Endometrium (tissue), 2 donors: ENCODE results near the gene RIOK3.
A peak's percentile ranks its signal among the peaks of the same experiment; 100 is the strongest.
"Not testable (repeated sequence)": the region's sequence is repeated elsewhere in the genome, so short reads cannot be mapped to it uniquely, and the experiment has no call there.

ENCODE experiments used
- FAIRE-seq: peaks from 2 replicates; lab custom pipeline; 2012; peaks lifted over from hg19 to GRCh38; lab: Jason Lieb, UNC
- donor health status: control.
- donor health status: control.

The RIOK3 gene

DNA sequence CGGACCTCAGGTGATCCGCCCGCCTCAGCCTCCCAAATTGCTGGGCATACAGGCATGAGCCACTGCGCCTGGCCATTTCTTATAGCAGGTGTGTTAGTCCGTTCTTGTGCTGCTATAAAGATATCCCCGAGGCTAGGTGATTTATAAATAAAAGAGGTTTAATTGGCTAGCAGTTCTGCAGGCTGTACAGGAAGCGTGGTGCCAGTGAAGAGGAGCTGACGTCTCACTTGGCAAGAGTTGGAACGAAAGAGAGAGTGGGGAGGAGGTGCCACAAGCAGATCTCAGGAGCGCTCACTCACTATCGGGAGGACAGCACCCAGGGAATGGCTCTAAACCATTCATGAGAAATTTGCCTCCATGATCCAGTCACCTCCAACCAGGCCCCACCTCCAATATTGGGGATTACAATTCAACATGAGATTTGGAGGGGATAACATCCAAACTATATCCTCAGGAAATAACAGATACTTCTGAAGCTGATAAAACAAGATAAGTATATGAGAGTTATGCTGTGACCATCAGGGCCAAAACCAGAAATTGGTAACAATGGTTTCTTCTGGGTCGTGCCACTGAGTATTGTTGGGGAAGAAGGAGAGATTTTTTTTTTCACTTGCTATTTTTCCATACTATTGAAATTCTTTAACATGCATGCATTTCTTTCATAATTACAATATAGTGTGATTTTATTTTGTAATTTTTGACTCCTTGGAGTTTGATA, 42.8 kb downstream of the RIOK3 start:
- FAIRE-seq: no peak

DNA sequence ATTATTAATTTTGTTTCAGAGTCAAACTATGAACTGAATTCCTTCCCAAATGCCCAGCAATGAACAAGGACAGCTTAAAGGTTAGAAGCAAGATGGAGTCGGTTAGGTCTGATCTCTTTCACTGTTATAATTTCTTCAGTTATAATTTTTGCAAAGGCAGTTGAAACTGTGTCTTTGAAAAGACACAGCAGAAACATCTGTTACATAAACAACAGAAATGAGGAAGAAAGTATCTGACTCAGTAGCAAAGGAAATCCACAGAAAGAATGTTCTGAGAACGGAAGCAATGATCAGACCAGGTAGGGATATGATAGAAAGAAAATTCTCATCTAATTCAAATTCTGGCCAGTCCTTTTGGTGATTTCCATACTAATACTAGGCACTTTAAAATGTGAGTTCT, 45.0 kb downstream of the RIOK3 start:
- no peak for FAIRE-seq

DNA sequence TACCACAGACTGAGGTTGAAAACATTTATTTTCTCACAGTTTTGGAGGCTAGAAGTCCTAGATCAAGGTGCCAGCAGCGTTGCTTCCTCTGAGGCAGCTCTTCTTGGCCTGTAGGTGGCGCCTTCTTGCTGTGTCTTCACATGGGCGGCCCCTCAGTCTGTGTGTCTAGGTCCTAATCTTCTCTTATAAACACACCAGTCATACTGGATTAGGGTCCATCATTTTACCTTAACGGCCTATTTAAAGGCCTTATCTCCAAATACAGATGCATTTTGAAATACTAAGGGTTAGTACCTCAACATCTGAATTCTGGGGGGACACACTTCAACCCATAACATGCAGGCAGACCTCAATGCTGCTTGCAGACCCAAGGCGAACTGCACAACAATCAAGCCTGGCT, 45.8 kb downstream of the RIOK3 start:
- FAIRE-seq: no peak

DNA sequence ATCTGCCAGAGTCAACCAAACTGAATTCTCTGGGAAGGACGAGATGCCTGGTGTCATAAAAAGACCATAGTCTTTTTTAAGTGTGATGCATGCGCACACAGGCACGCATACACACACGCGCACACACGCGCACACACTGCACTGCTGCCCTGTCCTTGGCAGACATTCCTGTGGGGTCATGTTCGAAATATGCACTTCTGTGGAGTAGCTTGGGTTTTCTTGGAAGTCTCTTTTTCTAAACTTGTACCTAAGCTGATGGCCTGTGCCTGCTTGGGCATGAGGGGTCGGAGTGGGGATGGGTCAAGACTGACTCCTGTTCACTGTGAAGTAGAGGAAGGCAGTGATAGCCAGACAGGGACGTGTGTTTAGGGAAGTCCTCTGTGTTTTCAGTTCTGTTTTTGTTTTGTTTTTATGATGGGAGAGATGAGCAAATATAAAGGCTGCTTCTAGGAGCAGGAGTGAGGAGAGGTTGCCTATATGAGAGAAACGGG, 46.2 kb downstream of the RIOK3 start:
- no peak for FAIRE-seq

DNA sequence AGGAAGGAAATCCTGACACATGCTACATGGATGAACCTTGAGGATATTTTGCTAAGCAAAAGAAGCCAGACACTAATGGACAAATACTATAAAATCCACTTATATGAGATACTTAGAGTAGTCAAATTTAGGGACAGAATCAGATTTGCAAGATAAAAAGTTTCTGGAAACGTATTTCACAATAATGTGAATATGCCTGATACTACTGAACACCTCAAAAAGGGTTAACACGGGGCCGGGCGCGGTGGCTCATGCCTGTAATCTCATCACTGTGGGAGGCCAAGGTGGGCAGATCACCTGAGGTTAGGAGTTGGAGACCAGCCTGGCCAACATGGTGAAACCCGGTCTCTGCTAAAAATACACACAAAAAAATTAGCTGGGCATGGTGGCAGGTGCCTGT, 48.5 kb downstream of the RIOK3 start:
- FAIRE-seq: no peak

DNA sequence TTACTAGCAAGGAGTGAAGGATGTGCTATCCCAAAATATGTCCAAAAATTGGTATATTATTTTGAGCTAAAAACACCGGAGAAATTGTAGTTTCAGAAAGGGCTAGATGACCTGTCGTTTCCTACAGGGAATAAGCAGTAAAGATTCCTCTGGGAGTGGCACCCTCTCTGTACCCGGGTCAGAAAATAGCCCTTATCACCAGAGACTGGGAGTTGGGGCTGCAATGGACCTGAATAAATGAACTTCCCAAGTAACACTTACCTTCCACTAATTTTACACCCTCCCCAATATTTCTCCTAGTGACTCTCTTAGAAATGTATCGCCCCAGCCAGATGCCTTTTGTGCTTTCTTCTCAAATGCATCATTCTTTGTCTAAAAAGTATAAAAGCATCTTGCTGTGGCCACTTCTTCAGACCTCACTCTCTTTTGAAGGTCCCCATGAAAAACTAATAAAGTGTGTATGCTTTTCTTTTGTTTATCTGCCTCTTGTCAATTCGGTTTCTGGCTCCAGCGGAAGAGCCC, 49.5 kb downstream of the RIOK3 start:
- FAIRE-seq: no peak

DNA sequence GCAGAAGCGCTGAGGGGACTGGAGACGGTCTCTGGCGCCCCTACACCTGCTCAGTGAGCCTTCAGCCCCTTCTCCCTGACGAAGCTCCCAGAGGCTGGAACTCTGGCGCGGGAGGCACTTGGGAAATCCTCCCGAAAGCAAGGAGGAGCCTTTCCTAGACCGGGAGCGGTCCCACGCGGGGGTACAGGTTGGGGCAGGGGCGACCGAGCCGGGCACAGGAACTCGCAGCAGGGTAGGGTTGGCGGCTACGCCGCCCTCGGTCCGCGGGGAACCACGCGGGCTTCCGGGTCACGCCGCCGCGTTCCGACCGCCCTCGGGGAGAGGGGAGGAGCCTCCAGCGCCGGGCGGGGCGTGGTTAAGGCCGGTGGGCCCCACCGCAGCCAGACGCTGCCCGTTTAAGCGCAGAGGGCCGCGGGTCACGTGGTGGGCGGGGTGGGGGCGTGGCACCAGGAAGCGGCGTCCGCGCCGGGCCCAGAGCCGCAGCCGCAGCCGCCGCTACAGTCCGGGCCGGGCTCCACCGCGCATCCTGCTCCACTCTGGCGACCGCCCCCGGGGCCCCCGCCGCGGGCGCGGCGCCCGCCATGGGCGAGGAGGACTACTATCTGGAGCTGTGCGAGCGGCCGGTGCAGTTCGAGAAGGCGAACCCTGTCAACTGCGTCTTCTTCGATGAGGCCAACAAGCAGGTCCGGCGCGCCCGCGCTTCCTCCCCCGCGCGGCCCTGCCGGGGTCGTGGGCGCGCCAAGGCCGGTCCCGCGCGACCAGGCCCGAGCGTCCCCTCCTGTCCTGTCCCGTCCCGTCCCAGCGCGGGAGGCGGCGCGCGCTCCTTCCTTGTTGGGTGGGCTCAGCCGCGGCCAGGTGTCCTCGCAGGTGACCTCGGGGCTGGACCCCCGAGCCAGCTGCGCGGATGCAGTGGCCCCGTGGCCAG, 50.2 kb downstream of the RIOK3 start, which contains the start of gene RMC1:
Gene RMC1 (plus strand): TSS at position 474 of the 925 bp plus-strand sequence. CDS start 108 bp downstream, at position 582.
- no peak for FAIRE-seq

DNA sequence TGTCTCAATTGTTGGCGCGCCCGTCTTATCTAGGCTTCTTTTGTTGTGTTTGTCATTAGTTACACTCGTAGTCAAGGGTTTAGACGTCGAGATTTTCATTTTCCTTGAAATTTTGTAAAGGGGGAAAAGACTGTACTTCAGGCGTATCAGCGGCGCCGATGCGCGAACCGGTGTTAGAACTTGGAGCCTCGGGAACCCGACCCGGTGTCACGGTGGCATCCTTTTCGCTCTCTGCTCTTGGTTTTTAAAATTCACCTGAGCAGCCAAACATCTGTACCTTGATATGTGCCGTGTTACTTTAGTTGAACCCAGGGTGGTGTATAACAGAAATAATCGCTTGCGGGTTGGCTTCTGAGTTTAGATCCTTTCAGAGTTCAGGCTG, 50.9 kb downstream of the RIOK3 start:
- no peak for FAIRE-seq

DNA sequence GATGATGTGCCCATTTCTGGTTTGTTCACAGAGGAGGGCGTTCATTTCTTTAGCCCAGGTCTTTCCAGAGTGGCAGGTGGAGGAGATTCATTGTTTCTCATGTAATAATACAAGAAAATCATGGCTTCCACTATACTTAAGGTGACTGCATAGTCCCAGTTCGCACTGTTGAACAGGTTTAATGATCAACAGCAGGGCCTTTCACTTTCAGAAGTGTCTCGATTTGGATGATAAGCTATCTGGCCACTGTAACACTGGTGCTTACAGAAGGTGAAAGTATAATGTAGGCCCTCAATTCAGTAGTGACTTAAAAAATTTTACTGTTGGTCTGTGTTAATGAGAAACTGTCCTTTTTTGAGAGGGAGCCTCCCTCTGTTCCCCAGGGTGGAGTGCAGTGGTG, 51.6 kb downstream of the RIOK3 start:
- FAIRE-seq: no peak

DNA sequence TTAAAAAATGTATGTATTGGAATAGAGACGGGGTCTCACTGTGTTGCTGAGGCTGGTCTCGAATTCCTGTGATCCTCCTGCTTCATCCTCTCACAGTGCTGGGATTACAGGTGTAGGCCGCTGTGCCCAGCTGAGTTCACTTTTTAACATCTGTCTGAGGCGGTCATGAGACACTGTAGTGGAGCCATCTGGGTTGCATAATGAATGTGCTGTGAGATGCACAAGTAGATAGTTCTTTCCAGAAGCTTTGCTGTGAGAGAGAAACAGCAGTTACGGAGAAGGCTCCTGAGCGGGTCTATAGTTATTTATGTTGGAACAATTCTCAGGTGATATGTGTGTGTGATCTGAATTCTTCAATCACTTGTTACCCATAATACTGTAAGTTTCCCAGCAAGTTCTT, 53.3 kb downstream of the RIOK3 start:
- FAIRE-seq: no peak

DNA sequence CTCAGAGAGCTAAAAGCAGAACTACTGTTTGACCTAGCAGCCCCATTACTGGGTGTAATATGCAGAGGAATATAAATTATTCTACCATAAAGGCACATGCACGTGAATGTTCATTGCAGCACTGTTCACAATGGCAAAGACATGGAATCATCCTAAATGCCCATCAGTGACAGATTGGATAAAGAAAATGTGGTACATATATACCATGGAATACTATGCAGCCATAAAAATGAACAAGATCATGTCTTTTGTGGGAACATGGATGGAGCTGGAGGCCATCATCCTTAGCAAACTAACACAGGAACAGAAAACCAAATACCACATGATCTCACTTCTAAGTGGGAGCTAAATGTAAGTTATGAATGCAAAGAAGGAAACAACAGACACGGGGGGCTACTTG, 57.8 kb downstream of the RIOK3 start:
- not testable (repeated sequence) for FAIRE-seq

DNA sequence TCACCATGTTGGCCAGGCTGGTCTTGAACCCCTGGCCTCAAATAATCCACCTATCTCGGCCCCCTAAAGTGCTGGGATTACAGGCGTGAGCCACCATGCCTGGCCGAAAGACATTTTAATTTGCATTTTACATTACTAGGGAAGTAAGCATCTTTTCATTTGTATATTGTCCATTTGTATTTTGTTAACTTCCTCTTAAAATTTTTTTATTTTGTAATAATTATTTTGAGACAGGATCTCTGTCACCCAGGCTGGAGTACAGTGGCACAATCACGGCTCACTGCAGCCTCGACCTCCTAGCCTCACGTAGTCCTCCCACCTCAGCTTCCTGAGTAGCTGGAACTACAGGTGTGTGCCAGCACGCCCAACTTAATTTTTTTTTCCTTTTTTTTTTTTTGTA, 59.1 kb downstream of the RIOK3 start:
- not testable (repeated sequence) for FAIRE-seq

DNA sequence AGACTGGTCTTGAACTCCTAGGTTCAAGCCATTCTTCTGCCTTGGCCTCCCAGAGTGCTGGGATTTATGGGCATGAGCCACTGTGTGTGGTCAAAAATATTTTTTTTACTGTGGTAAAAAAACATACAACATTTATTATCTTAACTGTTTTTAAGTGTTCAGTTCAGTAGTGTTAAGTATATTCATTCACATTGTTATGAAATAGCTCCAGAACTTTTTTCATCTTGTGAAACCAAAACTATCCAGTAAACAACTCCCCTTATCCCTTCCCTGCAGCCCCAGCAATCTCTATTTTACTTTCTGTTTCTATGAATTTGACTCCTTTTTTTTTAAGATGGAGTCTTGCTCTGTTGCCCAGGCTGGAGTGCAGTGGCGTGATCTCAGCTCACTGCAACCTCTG, 59.6 kb downstream of the RIOK3 start:
- FAIRE-seq: peak; percentile 88

DNA sequence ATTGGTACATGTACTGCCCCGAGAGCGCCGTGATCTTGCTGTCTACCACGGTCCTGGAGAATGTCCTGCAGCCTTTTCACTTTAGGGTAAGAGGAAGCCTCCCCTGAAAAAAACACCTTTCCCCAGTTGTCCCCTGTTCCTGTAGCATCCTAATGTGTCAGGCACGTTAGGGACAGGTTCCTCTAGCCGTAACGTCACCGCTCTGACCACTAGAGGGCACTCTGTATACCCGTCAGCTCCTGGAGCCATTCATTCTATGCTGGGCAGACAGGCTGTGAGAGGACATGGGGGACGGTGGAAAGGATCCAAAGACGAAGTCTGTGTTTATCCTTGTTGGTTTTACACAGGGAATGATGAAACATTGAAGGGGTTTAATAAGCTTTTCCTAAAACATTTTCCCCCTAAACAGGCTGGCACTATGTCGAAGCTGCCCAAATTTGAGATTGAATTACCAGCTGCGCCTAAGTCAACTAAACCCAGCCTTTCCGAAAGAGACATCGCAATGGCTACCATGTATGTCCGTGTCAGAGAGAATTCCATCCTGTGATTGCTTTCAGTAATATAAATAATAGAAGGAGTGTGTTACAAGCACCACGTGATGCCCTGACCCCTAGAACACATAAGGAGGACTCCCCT, 62.9 kb downstream of the RIOK3 start:
- FAIRE-seq: no peak

DNA sequence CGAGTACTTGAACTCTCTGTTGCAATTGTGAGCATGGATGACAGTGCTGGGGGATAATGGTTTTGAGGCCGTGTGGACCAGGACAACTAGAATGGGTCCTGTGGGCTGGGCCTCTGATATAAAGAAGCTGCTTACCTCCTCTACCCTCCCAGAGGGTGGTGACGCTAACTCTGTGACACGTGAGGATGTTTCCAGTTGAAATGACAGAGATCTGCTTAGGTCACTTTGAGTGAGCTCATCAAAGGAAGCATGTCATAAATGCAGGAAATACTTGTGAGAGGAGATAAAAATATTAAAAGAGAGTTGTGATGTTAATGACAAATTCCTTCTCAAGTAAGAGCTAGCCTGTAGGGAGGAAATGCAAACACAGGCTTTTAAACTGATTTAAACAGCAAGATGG, 66.6 kb downstream of the RIOK3 start:
- FAIRE-seq: no peak

DNA sequence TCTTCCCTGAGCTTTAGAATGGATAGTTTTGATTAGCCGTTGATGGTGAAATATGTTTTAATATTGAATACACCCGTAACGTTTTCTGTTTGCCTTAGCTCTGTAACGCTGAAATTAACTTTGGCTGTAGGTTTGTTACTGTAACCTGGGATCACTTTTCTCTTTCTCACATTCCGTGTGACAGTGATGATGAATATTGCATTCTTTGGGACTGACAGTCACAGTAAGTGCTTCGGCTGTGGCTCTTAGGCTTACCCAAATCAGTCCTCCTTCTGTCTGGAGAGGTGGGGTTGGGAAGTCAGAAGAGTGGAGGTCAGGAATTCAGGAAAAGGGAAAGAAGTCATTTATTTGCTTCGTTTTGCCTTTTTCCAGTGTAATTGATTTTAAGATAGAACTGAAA, 68.2 kb downstream of the RIOK3 start:
- no peak for FAIRE-seq

DNA sequence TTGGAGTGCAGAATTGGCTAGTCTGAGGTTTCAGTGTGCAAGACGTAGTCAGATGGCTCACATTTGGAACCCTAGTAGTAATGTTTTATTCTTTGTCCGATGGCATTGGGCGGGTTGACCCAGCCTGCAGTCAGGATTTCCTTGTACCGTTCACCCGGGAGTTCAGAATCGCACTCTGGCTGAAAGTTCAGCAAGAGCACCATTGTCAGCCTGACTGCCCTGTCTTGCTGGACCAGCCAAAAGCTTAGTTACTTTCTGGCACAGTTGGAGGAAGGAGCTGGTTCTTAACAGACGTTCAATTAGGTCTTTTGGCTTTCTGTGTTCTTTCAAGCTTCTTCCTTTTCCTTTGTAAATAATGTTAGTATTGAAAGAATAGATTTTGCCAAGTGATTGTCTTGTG, 68.8 kb downstream of the RIOK3 start:
- FAIRE-seq: no peak

DNA sequence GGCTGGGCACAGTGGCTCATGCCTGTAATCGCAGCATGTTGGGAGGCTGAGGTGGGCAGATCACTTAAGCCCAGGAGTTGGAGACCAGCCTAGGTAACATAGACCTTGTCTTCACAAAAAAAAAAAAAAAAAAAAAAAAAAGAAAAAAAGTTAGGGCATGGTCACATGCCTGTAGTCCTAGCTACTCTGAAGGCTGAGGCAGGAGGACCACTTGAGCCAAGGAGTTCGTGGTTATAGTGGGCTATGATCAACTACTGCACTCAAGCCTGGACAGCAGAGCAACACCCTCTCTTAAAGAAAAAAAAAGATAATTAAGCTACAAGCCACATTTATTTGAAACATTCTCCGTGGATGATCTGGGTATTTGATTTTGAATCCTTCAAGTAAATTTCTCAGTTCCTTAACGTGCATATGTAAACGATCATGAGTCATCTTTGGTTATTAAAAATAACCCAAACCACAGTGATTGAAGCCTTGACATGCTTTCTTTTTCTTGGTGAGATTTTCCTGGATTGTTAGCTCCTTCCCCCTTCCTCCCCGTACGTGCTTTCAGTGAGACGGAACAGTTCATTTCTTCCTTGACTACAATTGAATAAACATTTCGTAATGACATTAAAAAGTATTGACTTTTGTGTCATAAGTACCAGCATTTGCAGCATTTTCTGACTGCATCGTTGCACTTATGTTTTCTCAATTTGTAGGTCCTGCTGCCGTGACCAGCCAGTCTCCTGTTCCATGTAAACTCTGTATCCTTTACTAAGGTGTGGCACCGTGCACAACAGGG, 70.5 kb downstream of the RIOK3 start:
- no peak for FAIRE-seq

DNA sequence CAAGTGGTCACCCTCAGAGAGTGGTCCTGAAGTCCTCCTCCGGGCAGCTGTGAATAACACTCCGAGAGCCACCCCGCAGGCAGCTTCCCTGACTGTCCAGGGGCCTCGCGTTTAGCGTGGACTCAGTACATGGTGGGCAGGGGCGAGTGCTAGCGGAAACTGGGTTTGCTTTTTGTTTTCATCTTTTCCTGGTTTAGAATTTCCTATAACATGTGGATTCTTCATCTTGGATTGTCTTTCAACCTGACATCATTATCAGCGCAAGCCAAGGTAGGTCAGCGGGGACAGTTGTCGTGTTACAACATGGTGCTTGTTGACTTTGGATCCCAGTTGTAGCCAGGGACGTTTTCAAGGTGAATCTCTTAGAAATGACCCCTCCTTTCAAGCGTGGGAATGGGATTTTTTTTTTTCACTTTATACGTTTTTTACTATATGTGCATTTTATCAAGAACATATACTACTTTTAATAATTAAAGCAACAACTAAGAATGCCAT, 71.2 kb downstream of the RIOK3 start:
- no peak for FAIRE-seq

DNA sequence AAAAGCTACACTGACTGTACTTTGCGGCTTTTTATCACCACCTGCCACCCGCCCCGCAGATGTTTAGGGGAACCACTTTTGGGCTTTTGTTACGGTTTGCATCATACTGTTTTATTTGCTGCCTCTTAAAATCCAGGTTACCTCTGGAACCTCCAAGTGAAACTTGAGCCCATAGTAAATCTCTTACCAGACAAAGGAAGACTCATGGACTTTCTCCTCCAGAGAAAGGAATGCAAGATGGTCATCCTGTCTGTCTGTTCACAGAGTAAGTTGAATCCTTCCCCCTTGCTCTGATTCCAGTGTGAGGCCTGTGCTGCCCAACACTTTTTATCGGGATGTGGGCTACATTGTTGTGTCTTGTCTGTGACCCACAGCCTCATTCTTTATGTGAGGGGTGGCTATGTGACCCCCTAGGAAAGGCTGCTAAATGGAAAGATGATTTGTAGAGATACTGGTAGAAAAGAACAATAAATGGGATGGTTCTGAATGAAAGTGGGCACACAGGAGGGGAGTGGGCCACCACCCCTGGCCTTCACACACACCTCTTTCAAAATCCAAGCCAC, 73.5 kb downstream of the RIOK3 start:
- no peak for FAIRE-seq
